GM12891 (cell line): ENCODE data around the gene BCAR3.

Experiments used
- POLR2A ChIP-seq: IDR thresholded peaks from 2 replicates; pipeline ENCODE4 v1.6.1; 2011; ENCODE audit warnings: low read depth, low read length, control low read depth
- TAF1 ChIP-seq: IDR thresholded peaks from 2 replicates; pipeline ENCODE4 v1.6.1; 2011; ENCODE audit warnings: low read depth, low read length, control low read depth

DNA sequence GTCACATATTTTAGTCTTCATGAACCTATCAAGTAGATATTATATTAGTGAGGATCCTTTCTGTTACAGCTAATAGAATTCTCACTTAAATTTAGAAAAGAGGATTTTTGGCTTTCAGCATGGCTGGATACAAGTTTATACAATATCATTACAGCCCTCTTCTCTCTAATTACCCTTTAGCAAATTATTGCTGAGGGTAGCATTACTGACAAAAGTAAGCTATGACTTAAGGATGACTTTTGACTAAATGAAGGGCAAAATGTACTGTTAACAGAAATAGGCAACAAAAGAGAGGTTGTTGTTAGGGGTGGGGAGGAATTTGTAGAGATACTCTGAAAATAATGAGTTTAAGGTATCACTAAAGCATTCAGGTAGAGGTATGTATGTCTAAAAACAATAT, 148.0 kb downstream of the BCAR3 start:
- TF ChIP-seq TAF1, result no peak
- no peak for TF ChIP-seq POLR2A
